ENCODE measurements around the gene STX16. TPM values are rescaled to one million over a fixed set of nuclear protein-coding genes. Genes with fewer than 3 reads are reported as not detected.
"Not testable (repeated sequence)": the region's sequence is repeated elsewhere in the genome, so short reads cannot be mapped to it uniquely, and the experiment has no call there.

Gene STX16
- total RNA-seq, 1 donor from 2014 or later, result 56.8 TPM

DNA sequence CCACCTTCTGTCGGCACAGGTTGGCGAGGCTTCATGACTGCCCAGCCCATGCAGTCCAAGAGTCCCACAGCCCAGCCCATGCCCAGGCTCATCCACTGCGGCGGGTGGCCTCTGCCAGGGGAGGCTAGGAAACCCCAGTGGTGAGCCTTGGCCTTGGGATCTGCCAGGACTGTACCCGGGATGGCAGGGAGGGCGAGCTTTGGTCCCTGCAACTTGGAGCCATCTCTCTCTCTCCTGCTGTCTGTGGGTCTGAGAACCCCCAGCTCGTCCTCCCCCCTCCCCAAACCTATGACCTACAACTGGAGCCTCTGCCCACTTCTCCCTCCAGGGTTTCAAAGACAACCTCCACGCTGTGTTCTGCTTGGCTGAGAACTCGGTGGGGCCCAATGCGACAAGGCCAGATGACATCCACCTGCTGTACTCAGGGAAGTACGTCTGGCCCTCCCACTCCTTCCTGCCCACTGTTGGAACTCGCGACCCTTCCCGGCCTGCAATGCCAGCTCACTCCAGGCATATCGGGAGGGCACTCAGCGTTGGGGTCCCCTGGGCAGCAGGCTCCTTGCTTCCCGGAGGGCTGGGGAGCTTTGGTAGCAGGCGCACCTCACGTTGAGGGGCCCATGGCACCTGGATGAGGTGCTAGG lies 61.2 kb downstream of the STX16 start:
- DNase-seq, result no peak

DNA sequence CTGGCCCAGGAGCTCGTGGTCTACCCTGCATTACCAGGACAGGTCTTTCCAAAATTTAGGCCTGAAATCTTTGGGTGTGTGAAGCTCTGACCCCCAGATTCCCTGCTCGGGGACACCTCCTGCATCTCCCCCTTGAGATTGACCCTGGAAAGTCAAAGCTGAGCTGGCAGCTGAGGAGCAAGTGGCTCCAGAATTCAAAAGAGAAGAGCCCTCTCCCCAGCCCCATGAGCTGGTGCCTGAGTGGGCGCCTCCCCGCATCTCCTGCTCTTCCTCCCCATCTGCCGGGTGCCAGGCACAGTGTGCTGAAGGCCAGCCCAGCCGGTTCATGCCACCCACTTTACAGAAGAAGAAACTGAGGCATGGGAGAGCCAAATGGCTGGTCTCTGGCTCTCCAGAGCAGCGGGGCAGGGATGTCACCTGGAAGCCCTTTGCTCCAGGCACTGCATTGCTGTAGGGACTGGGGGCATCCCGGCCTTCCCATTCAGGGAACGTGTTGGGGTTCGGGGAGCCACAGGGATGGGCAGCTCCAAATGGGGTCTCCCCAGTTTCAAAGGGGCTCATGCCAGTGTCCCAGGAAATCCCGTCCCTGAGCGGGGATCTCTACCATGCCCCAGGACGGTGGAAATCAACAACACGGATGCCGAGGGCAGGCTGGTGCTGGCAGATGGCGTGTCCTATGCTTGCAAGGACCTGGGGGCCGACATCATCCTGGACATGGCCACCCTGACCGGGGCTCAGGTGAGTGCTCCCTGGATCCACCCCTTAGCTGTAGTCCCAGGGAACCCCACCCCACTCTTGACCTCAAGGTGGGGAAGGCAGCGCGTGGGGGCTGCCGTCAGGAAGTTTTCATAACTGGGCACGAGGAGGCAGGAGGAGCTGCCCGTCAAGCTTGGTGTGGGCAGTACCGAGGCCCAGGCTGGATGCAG lies 62.0 kb downstream of the STX16 start:
- DNase-seq, result no peak

DNA sequence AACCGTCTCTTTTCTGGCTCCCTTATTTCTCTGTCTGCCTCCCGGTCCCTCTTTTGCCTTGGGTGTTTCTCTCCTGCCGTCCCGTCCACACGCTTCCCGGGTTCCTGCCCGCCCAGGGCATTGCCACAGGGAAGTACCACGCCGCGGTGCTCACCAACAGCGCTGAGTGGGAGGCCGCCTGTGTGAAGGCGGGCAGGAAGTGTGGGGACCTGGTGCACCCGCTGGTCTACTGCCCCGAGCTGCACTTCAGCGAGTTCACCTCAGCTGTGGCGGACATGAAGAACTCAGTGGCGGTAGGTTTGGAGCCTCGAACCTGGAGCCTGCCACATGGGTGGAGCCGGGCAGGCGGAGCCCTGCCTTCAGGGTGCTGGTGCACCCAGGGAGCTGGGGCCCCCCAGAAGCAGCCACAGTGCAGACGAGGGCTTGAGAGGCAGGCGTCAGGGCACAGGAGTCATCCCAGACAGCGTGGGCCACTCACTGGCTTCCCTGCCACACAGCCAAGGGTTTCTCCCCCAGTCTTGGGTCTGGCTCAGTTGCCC lies 62.8 kb downstream of the STX16 start:
- no peak for DNase-seq

DNA sequence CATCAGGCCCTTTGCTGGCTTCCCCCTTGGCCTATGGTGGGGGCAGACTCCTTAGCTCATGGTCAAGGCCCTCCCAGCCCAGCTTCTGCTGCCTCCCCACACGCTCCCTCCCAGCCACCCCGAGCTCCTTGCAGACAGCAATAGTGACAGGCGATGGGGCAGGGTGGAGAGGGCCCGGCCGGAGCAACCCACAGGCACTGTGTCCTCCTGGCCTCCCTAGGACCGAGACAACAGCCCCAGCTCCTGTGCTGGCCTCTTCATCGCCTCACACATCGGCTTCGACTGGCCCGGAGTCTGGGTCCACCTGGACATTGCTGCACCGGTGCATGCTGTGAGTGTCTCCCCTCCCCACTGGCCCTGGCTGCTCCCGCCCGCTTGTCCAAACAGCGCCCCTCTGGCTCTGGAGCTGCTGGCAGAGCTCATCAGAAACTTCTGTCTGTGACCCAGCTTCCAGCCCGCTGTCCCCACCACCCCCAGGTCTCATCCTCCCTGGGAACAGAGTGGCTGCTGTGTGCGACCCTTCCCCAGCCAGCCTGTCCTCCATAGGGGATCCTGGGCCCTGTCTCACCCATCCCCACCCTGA lies 63.3 kb downstream of the STX16 start:
- DNase-seq, result no peak

DNA sequence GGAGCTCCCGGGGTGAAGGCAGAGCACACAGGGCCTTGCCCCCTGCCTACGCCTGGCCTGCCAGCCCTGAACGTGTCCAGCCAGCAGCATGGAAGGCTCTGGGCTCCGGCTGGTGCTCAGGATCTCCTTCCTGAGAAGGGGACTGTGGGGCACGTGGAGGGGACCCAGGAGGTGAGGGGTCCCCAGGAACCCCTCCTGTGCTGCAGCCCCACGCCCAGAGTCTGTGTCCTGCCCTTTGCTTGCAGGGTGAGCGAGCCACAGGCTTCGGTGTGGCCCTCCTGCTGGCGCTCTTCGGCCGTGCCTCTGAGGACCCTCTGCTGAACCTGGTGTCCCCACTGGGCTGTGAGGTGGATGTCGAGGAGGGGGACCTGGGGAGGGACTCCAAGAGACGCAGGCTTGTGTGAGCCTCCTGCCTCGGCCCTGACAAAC lies 63.9 kb downstream of the STX16 start:
- DNase-seq, result no peak

DNA sequence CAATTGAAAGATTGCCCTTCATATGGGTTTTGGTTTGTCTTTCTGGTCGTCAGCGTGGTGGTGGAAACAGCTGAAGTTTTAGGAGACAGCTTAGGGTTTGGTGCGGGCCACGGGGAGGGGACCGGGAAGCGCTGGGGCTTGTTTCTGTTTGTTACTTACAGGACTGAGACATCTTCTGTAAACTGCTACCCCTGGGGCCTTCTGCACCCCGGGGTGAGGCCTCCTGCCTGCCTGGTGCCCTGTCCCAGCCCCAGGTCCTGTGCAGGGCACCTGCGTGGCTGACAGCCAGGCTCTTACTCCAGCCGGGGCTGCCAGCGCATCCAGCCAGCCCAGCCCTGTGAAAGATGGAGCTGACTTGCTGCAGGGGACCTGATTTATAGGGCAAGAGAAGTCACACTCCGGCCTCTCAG lies 64.3 kb downstream of the STX16 start:
- no peak for DNase-seq

DNA sequence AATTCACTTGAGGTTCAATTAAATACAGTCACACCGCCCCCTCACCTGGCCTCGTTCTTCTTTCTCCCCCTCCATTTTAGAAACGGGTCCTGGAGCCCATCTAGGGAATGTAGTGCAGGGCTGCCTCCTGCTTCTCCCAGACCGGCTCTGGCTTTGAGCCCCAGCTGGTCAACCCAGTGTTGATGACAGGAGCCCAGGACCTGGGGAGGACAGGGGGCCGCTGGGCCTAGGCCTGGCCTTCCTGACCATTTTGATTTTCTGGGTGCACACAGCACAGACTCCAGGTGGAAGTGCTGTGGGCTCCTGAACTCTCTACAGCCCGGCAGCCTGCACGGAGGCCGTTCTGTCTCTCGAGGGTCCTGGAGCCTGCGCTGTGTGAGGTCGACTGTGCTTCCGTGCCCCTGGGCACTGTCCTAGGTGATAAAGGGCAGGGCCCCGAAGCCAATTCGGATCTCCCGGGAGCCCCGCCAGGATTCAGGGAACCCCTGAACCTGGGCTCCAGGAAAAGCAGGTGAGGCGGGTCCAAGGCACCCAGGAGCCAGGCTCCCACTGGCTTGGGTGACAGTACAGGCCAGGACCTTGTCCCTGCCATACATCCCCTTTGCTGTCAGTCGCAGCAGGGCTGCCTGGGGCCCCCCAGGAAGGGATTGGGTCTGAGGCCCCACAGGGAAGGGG lies 64.9 kb downstream of the STX16 start:
- no peak for DNase-seq

DNA sequence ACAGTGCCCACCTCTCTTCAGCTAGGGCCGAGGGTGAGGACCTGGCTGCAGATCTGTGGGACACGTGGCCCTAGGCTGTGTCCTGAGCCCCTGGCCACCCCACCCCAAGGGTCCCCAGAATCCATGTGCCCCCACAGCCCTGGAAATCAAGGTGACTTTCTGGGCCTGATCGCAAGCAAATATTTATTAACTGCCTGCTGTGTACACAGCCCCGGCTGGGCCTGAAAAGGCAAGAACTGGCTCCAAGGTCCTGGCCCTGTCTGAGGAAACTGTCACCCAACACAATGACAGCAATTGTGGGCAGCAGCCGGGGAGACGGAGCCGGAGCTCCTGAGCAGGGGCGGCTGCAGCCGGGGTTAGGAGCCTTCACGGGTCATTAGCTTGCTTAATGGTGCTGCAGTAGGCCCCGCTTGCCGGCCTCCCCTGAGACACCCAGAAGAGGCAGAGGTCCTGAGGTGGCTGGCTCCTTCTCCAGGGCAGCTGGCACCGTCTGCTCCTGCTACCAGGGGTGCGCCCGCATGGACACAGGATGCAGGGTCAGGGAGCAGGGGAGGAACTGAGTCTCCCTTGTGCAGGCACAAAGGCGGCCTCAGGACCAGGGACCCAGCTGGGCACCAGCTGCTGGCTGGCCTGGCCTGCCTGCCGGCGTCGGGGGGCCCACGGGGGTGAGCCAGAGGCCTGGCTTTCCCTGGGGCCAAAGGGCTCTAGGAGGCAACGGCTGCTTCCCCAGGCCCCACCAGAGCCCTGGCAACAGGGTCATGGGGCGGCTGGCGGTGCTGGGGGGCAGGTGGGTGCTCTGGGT lies 65.6 kb downstream of the STX16 start:
- no peak for DNase-seq

DNA sequence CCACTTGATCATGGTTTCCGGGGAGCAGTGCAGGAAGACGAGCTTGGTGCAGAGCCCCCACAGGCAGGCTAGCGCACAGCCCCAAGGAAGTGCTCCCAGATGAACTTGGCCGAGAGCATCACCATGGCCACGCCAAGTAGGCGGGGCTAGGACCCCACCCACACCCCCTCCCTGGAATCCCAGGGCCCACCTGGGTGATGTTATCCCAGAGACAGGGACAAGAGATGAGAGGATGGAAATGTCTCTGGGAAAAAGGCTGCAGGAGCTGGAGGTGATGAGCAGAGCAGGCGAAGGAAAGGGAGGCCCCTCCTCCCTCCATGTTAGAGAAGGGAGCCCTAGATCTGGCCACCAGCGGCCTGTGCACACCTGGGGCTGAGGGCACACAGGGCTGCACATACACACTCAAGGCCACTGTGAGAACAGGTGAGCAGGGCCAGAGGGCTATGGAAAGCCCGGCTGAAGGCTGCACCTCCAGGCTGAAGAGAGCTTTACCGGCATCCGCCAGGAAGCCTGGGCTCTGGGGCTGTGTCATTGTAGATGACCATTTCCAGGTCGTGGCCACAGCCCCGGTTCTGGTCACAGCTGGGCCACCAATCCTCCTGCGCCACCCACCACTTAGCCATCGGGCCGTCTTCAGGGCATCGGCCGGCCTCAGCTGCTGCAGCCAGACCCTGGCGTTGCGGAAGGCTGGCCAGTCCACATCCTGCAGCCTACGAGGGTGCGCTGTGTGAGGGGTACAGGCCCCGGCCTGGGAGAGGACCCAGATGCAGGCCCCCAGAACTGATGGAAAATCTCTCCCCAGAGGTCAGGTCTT lies 66.4 kb downstream of the STX16 start:
- DNase-seq, result no peak

DNA sequence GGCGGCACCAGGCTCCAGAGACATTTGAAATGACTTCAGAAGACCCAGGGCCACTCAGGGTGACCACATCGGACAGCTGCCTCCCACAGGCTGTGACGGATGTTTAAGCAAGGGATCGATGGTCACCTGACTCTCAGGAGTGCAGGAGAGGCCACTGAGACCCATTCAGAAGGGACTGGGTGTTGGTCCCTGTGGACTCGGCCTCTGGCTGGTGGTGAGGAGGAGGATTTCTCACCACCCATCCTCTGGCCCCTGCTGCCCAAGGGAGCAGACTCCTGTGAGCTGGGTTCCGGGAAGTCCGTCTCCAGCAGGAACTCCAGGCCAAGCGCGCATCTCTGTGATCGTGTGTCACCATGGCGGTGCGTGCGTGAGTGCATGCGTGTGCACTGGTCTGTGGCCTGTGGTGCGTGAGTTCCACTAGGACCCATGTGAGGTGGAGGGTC lies 67.1 kb downstream of the STX16 start:
- DNase-seq, result no peak

DNA sequence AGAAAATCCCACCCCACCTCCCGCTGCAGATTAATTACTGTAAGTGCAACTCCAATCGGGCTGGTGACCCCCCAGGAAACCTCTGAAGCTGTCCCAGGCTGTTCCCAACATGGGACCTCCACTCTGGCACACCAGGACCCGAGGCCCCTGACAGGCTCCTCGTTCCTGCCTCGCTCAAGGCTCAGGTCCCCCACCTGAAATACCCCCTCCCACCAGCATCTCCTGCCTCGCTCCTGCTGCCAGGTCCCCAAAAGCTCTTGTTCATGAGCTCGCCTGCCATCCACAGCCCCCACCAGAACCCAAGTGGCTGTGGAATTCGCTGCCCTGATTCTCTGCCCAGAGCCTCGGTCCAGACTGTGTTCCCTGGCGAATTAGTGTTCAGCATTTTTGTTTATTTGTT lies 67.6 kb downstream of the STX16 start:
- DNase-seq, result no peak

DNA sequence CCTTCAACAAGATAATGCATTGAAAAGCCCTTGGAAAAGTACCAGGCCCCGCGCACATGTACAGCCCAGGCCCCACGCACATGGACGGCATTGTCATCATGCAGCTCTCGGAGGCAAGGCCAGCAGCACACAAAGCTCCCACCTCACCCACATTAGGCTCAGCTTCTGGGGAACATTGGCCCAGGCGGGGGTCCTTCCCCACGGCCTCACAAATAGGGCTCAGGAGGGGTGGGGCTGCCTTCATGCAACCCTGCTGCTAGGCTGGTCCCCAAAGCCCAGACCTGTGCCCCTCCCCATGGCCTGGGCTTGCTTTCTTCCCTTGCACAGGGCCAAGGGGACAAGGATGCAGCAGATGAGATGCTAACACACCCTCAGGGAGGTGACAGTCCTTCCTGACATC lies 68.2 kb downstream of the STX16 start:
- DNase-seq, result no peak

DNA sequence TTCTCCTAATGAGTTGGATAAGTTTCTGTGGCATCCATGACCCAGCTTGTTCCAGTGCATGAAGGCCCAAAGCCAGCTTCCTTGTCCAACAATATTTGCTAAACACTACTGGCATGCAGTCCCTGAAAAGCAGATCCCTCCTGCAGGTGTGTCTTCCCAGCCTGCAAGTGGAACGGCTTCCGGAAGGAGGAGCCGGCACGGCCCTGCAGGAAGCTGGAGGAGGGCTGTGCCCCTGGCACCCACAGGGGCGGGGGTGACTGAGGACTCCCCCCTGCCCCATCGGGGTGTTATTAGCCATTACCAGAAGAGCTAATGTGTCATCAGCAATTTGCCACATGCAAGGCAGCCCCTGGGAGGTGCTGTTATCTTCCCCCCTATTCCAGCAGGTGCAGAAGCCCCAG lies 68.9 kb downstream of the STX16 start:
- no peak for DNase-seq

DNA sequence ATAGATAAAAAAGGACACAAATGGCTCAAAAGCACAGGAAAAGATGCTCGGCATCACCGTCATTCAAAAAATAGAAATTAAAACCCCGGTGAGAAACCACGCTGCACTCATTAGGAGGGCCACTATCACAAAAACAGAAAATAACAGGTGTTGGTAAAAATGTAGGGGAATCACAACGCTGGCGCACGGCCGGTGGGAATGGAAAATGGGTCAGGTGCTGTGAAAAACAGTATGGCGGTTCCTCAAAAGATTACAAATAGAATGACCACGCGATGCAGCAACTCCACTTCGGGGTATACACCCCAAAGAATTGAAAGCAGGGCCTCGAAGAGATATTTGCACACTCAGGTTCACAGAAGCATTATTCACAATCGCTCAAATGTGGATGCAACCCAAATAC lies 69.8 kb downstream of the STX16 start:
- DNase-seq, result no peak

DNA sequence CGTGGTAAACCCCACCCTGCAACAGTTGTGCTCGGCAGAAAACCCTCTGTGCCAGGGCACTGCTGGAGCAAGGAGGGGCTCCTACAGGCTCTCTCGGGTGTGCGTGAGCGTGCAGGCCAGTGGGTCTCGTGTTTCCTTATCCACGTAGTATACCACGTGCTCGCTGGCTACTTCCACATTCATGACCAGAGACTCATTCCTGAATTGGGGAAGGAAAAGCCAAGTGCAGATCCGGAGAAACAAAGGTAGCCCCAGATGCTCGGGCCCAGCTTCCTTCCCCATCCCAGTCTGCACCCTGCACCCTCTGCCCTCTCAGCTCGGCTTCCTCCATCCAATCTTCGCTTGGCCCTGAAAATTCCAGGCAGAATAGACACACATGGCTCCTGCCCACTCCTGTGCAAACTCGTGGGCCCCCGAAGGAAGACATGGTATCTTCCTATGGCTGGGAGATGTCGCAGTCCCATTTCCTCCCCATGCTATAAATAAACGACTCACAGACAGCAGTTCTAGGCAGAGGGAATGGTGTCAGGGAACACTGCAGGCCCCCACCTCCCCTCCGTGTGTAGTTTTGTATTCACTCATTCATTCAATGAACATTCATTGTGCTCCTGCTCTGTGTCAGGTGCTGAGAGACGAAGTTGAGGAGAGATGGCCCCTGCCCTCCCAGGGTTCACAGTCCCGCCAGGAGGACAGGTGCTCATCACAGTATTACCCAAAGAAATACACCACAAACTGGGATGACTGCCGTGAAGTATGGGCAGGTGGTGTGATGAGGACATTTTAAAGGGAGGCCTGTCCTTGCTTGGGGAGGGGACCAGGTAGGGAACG lies 71.1 kb downstream of the STX16 start:
- DNase-seq, result no peak

DNA sequence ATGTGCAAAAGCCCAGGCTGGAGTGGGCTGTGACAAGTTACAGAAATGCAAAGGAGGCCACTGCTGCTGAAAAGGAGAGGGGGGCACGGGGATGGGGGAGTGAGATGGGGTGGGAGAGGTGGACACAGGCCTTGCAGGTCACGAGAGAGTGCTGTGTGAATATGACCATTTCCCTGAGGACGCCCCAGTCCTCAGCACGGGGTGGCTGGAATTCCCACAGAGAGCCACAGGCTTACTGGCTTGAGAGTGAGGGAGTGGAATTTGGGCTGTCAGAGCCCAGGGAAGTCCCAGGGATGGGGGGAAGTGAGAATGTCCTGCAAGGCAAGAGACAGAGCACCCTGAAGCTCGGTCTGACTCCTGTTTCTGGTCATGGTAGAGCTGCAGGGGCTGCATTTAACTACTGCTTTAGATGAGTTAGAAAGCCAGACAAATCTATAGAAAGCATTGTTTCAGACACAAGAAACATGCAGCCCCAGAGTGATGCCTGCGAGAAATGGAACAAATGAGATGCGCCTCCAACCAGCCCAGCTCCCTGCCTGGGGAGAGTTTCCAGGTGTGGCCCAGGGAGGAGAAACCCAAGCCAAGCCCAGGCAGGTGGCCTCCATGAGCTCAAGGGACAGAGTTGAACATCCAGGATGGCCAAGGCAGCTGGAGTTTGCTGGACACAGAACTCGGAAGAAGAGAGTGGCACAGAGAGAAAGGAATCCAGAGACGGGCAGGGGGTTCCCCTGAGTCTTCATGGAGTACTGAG lies 72.0 kb downstream of the STX16 start:
- no peak for DNase-seq

DNA sequence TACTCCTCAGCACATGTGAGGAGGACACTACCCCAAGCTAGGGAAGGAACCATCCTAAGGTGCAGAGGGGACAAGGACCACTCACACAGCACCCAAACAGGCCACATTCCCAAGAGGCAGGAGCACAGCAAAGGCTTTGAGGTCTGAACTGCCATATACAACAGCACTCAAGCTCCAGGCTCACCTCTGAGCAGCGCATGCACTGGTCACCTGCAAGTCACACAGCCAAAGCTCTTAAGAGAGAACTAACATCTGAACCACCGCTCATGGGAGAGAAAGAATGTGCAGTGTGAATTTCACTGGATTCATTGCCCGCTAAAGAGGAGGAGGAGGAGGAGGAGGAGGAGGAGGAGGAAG lies 72.5 kb downstream of the STX16 start:
- no peak for DNase-seq

DNA sequence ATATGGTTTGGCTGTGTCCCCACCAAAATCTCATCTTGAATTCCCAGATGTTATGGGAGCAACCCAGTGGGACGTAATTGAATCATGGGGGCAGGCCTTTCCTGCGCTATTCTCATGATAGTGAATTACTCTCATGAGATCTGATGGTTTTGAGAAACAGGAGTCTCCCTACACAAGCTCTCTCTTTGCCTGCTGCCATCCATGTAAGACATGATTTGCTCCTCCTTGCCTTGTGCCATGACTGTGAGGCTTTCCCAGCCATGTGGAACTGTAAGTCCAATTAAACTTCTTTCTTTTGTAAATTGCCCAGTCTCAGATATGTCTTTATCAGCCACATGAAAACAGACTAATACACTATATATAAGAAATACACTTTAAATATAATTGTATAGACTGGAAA lies 75.1 kb downstream of the STX16 start:
- not testable (repeated sequence) for DNase-seq
